HG02970 (cell line): Measurements from ENCODE around the gene SNX10.
A peak's percentile ranks its signal among the peaks of the same experiment; 100 is the strongest.
"Not testable (repeated sequence)": the region's sequence is repeated elsewhere in the genome, so short reads cannot be mapped to it uniquely, and the experiment has no call there.

ENCODE experiments used
- ATAC-seq: cut with Tn5 transposase; IDR thresholded peaks from one replicate; pipeline ENCODE4 v1.9.1; 2021; ENCODE audit warnings: mild to moderate bottlenecking, moderate library complexity, moderate number of reproducible peaks; ENCODE audit not compliant: unreplicated experiment, low FRiP score

SNX10 gene

GRCh38 chr7:26291699-26292538, at the start of gene SNX10:
Gene SNX10 (plus strand): TSS chr7:26291862. CDS start chr7:26346443, 54,581 bp downstream.
- peak; percentile 75 for ATAC-seq

- no peak for ATAC-seq
Measured at GRCh38 chr7:26245150-26245549, 46.5 kb upstream of the SNX10 start.

- ATAC-seq, result no peak
Measured at GRCh38 chr7:26250239-26250638, 41.4 kb upstream of the SNX10 start.

- ATAC-seq, result not testable (repeated sequence)
Measured at GRCh38 chr7:26261866-26262265, 29.8 kb upstream of the SNX10 start.

- ATAC-seq, result no peak
Measured at GRCh38 chr7:26265065-26265464, 26.6 kb upstream of the SNX10 start.

GRCh38 chr7:26265499-26266075, 26.1 kb upstream of the SNX10 start:
- no peak for ATAC-seq

GRCh38 chr7:26267601-26268166, 24.0 kb upstream of the SNX10 start:
- no peak for ATAC-seq

- no peak for ATAC-seq
Measured at GRCh38 chr7:26275213-26275612, 16.4 kb upstream of the SNX10 start.

- ATAC-seq, result no peak
Measured at GRCh38 chr7:26278770-26279169, 12.9 kb upstream of the SNX10 start.

- ATAC-seq, result no peak
Measured at GRCh38 chr7:26279405-26279804, 12.3 kb upstream of the SNX10 start.

GRCh38 chr7:26280097-26280496, 11.6 kb upstream of the SNX10 start:
- ATAC-seq, result no peak

- ATAC-seq, result no peak
Measured at GRCh38 chr7:26280723-26281122, 10.9 kb upstream of the SNX10 start.

- no peak for ATAC-seq
Measured at GRCh38 chr7:26284477-26284876, 7.2 kb upstream of the SNX10 start.

GRCh38 chr7:26284995-26285632, 6.5 kb upstream of the SNX10 start:
- no peak for ATAC-seq

- no peak for ATAC-seq
Measured at GRCh38 chr7:26286157-26286556, 5.5 kb upstream of the SNX10 start.

GRCh38 chr7:26288126-26288525, 3.5 kb upstream of the SNX10 start:
- not testable (repeated sequence) for ATAC-seq

GRCh38 chr7:26291251-26291650, 411 bp upstream of the SNX10 start:
- ATAC-seq, result no peak

- ATAC-seq, result no peak
Measured at GRCh38 chr7:26292768-26293560, 1.3 kb downstream of the SNX10 start.

- peak; percentile 52 for ATAC-seq
Measured at GRCh38 chr7:26293569-26294308, 2.1 kb downstream of the SNX10 start.

- no peak for ATAC-seq
Measured at GRCh38 chr7:26295015-26295414, 3.4 kb downstream of the SNX10 start.
